NCI-H510A (cell line): ENCODE data around the gene PAGR1.
"Not testable (repeated sequence)": the region's sequence is repeated elsewhere in the genome, so short reads cannot be mapped to it uniquely, and the experiment has no call there.

ENCODE experiments used
- DNase-seq: peaks from one replicate; lab custom pipeline; 2025; lab: John Stamatoyannopoulos, UW

The PAGR1 gene

GRCh38 chr16:29815793-29816693 lies at the start of gene PAGR1:
PAGR1 (plus strand) TSS chr16:29816152; CDS start chr16:29816526, 374 bp downstream.
- peak; percentile 99 for DNase-seq

GRCh38 chr16:29766571-29766970 lies 49.4 kb upstream of the PAGR1 start:
- no peak for DNase-seq

- DNase-seq: no peak
Observed at GRCh38 chr16:29767062-29767461, 48.9 kb upstream of the PAGR1 start.

- DNase-seq: no peak
Observed at GRCh38 chr16:29769507-29769906, 46.4 kb upstream of the PAGR1 start.

- DNase-seq: no peak
Observed at GRCh38 chr16:29770250-29770929, 45.6 kb upstream of the PAGR1 start.

GRCh38 chr16:29772330-29772729 lies 43.6 kb upstream of the PAGR1 start:
- DNase-seq: not testable (repeated sequence)

DNA sequence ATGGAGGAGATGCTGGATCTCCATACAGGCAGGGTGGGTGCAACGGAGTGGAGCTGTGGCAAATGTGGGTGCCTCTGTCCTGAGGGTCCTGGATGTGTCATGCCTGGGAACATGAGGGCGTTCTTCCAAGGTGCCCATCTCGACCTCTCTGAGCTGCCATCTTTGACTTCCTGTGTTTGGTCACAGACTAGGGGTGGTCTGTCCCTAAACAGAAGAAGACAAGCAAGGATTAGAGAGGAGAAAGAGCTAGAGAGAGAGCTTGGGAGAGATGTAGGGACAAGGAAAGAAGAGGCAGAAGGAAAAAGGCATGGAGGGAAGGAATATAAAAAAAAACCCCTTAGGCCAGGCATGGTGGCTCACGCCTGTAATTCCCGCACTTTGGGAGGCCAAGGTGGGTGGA lies 41.2 kb upstream of the PAGR1 start:
- no peak for DNase-seq

DNA sequence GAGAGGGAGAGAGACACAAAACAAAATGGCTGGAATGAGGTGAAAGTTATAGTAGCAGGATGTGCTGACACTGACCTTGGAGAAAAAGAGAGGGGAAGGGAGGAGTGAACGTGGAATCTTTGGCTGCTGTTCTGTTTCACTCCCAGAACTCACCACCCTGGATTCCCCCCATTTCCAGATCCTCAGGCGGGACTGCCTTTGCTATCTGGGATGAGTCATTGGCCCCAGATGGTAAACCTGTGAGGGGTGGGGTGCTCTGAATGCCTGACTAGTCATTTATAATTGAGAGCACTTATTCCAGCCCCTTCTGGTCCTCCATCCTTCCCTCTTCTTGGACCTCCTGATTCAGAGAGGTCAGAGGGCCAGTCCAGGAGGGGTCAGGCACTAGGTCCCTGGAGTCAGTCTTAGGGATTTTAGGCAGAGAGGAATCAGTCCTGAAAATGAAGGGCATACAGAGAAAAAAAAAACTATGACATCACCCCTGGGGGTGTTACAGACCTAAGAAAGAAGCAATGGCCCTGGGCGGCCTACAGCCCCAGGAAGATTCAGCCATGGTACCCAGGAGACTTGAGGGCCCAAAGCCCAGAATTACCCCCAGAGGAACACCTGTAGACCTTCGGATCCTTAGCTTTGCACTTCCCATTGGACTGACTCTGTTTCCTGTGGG lies 40.1 kb upstream of the PAGR1 start:
- no peak for DNase-seq

DNA sequence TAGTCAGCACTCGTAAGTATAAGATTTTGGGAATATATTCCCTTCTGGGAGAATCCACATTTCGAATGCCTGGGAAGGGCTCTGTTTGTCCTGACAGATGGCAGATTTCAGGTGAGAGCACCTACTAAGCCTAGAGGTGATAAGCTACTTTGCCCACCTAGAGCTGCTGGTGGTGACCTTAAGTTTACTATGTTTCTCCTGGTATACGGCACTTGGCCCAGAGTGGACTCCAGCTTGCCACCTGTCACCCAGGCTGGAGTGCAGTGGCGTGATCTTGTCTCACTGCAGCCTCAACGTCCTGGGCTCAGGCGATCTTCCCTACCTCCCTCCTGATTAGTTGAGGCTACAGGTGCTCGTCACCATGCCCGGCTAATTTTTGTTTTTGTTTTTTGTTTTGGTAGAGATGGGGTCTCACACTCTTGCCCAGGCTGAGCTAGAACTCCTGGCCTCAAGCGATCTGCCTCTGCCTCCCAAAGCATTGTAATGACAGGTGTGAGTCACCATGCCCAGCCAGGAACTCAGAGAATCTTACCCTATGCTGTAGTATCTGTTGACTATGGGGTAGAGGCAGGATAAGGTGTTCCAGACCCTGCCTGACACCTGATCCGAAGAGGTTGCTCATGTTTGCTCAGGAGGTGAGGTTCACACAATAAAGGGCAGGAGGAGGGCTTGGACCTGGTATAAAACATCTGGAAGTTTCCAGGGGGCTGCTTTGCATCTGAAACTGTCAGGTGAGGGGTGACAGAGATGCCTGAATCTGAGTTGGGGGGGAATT lies 38.2 kb upstream of the PAGR1 start, which contains the start of gene ZG16:
ZG16 (plus strand) TSS at position 681 of the 775 bp plus-strand sequence. CDS start 1,011 bp downstream, outside the sequence.
- no peak for DNase-seq

DNA sequence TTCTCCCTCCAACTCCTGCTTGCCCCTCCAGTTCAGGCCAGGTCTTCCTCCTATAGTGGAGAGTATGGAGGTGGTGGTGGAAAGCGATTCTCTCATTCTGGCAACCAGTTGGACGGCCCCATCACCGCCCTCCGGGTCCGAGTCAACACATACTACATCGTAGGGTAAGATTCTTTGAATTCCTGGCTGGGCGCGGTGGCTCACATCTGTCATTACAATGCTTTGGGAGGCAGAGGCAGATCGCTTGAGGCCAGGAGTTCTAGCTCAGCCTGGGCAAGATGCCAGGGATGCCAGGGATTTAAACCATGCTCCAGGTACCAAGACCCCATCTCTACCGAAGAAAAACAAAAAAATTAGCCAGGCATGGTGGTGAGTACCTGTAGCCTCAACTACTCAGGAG lies 36.5 kb upstream of the PAGR1 start:
- no peak for DNase-seq

- peak; percentile 18 for DNase-seq
Observed at GRCh38 chr16:29783094-29783953, 32.6 kb upstream of the PAGR1 start.

DNA sequence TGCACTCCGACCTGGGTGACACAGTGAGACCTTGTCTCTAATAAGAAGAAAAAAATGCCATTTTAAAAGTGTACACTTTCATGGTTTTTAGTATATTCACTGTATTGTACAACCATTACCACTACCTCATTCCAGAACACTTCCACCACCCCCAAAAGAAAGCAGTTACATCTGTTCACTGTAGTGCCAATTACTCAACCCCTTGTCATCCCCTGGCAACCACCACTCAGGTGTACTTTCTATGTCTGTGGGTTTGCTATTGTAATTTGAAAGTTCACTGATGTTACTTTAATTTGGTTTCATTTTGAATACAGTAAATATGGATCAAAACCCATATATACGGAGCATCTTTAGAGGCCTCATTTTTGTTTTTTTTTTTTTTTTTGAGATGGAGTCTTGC lies 31.8 kb upstream of the PAGR1 start:
- no peak for DNase-seq

DNA sequence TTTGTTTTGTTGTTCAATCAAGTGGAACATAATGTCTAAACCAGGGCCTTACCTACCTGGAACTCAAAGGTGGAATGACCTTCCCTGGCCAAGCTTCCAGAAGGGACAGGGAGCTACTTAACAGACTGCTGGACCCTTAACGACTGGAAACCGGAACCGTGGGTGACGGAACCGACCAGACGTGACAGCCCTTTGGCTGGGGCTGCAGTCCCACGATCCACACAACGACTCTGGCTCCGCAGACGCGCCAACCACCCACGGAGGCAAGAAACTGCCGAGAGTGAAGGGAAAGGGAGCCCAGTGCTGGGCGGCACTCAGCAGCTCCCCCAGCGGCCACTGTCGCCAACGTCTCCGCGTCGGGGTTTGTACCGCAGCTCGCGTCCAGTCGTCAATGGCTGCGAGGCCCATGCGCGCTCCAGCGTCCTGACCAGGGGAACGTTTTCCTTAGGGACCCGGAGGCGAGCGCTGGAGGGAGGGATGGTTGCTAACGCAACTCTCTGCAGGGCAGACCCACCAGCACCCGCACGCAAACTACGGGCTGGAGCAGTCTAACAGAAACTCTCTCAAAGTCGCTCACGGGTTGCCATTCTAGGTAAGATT lies 31.0 kb upstream of the PAGR1 start:
- no peak for DNase-seq

DNA sequence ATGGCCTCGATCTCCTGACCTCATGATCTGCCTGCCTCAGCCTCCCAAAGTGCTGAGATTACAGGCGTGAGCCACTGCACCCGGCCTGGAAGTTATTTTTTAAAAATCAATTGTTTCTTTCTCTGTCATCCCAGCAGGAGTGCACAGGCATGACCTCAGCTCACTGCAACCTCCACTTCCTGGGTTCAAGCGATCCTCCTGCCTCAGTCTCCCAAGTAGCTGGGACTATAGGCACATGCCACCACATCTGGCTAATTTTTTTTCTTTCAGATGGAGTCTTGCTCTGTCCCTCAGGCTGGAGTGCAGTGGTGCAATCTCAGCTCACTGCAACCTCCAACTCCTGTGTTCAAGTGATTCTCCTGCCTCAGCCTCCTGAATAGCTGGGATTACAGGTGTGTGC lies 28.8 kb upstream of the PAGR1 start:
- DNase-seq: not testable (repeated sequence)

- no peak for DNase-seq
Observed at GRCh38 chr16:29789775-29790182, 26.2 kb upstream of the PAGR1 start.

DNA sequence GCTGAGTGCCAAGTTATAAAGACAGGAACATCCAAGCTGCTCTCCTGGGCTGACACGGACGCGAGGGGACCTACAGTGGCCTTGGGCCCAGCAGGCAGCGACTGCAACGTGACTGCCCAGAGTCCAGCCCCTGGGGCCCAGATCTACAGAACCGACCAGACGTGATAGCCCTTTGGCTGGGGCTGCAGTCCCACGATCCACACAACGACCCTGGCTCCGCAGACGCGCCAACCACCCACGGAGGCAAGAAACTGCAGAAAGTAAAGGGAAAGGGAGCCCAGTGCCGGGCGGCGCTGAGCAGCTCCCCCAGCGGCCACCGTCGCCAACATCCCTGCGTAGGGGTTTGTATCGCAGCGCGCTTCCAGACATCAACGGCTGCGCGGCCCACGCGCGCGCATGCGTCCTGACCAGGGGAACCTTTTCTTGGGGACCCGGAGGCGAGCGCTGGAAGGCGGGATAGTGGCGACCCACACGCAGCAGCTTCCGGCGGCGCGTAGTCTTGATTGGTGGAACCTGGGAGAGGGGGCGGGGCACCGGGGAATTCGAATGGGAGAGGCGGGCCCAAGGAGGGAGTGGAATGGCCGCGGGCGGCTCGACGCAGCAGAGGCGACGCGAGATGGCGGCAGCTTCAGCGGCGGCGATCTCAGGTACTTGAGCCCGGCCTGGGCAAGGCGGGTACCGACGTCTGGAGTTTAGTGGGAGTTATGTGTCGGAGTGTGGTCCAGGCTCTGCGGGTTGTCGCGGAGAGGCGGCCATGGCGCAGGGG lies 25.6 kb upstream of the PAGR1 start, which contains the start of gene KIF22:
KIF22 (plus strand) TSS at position 569 of the 766 bp plus-strand sequence; CDS start at position 578, 9 bp downstream.
- DNase-seq: peak; percentile 99

DNA sequence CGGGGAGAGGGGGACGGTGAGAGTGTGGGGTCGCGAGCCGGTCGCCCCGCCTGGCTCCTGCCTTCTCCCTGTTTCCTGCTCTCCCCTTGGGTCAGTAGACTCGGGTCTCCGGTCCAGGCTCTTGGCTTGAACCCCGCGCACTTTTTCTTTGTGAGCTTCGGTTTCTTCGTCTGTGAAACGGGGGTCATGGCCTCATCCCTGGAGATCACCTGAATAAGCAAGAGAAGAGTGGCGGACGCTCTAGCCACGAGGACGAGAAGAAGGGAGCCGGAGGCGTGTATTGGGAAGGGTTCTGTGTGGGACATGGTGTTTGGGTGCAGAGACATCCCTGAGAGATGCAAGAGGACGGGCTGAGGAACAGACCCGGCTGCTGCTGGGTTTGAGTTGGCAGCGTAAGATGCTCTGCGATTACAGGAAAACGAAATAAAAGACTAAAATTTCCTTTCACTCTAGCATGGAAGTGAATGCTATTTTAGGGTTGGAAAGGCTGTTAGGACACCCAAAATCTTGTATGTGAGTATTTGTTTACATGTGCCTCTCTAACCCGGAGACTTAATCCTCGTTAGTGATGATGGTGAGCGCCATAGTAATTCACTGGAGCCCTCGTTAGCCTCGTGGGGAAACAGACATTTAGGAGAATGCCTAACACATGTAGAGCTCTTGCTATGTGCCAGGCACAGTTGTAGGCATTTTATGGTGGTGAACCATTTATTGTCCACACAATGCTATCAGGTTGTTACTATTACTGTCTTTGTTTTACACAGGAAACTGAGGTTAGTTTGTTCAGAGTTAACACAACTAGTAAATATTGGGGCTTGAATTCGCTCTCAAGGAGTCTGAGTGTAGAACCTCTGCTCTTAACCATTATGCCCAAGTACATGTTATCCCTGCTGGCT lies 24.8 kb upstream of the PAGR1 start:
- DNase-seq: no peak
